Hepatocyte (in vitro differentiated cells): ENCODE results near the gene S100A8. TPM values are rescaled to one million over a fixed set of nuclear protein-coding genes. Genes with fewer than 3 reads are reported as not detected.

Source experiments
- DNase-seq: peaks from one replicate; pipeline ENCODE4 v3.0.0-alpha.2; 2016; ENCODE audit warnings: low spot score
- H2AFZ ChIP-seq: fragments of 200-600 bp; sonication (generic); 2 replicates; pipeline ENCODE4 v1.6.0; 2016; ENCODE audit warnings: antibody characterized with exemption, mild to moderate bottlenecking
- H3K27ac ChIP-seq: fragments of 200-600 bp; sonication (generic); 2 replicates; pipeline ENCODE4 v1.5.1; 2016; ENCODE audit warnings: mild to moderate bottlenecking
- H3K27me3 ChIP-seq: fragments of 200-600 bp; sonication (generic); 2 replicates; pipeline ENCODE4 v1.6.1; 2016
- H3K36me3 ChIP-seq: fragments of 200-600 bp; sonication (generic); replicated peaks from 2 replicates; pipeline ENCODE4 v1.5.1; 2016; ENCODE audit warnings: low read depth; ENCODE audit not compliant: insufficient read depth
- H3K4me1 ChIP-seq: fragments of 200-600 bp; sonication (generic); 2 replicates; pipeline ENCODE4 v1.5.1; 2016; ENCODE audit warnings: mild to moderate bottlenecking, moderate library complexity; ENCODE audit not compliant: insufficient read depth
- H3K4me2 ChIP-seq: fragments of 200-600 bp; sonication (generic); 2 replicates; pipeline ENCODE4 v1.6.0; 2016
- H3K4me3 ChIP-seq: fragments of 200-600 bp; sonication (generic); 2 replicates; pipeline ENCODE4 v1.5.1; 2016; ENCODE audit warnings: mild to moderate bottlenecking
- H3K79me2 ChIP-seq: fragments of 200-600 bp; sonication (generic); 2 replicates; pipeline ENCODE4 v1.6.0; 2017; ENCODE audit warnings: mild to moderate bottlenecking
- H3K9me2 ChIP-seq: fragments of 200-600 bp; sonication (generic); replicated peaks from 2 replicates; pipeline ENCODE4 v1.6.0; 2017; ENCODE audit warnings: mild to moderate bottlenecking; ENCODE audit not compliant: insufficient read depth
- H3K9me3 ChIP-seq: fragments of 200-600 bp; sonication (generic); 2 replicates; pipeline ENCODE4 v1.5.1; 2016; ENCODE audit warnings: low read depth, mild to moderate bottlenecking
- H4K20me1 ChIP-seq: fragments of 200-600 bp; sonication (generic); 2 replicates; pipeline ENCODE4 v1.6.0; 2016; ENCODE audit warnings: mild to moderate bottlenecking; ENCODE audit not compliant: insufficient read depth, poor library complexity, severe bottlenecking
- EZH2 ChIP-seq: fragments of 200-600 bp; sonication (generic); IDR thresholded peaks from 2 replicates; pipeline ENCODE4 v1.6.1; 2016; ENCODE audit warnings: antibody characterized with exemption, mild to moderate bottlenecking, borderline replicate concordance
- EZH2phosphoT487 ChIP-seq: fragments of 200-600 bp; sonication (generic); IDR thresholded peaks from one replicate; pipeline ENCODE4 v1.6.1; 2018; ENCODE audit warnings: antibody characterized with exemption, mild to moderate bottlenecking, low read depth, moderate library complexity; ENCODE audit not compliant: unreplicated experiment, severe bottlenecking
- WGBS: methylation state at CpG from one replicate; pipeline ENCODE4 v1.1.6; 2016; ENCODE audit warnings: low lambda C conversion rate; ENCODE audit errors: missing lambda C conversion rate; 5-methylcytosine and 5-hydroxymethylcytosine counted together
- polyA plus RNA-seq: library from polyadenylated mRNA; unstranded; fragments of >200 nt; fragmentation: Nextera tagmentation; extraction: Ambion mirVana; gene quantifications from 2 replicates; pipeline ENCODE4 v1.2.1, GENCODE V29; 2016
- total RNA-seq: library from RNA; depleted of rRNA; stranded (reverse); fragments of >200 nt; gene quantifications from 2 replicates; pipeline ENCODE4 v1.2.3, GENCODE V29; 2014
- TF ChIP-seq, protein P1 (sequence below): fragments of 200-600 bp; sonication (generic); IDR thresholded peaks from 2 replicates; pipeline ENCODE4 v1.5.1; 2016; ENCODE audit warnings: antibody characterized with exemption, mild to moderate bottlenecking; ENCODE audit not compliant: poor library complexity

S100A8 gene
- total and polyA plus RNA-seq, 2 experiments from 2014 or later = 0.70 to 2.2 TPM

GRCh38 chr1:153357076-153357852, 33.6 kb downstream of the S100A8 start:
- H3K4me1 ChIP-seq = no peaks in the 10 kb centered on the region
- DNase-seq = no peak
- H3K4me2 ChIP-seq = no peak overlapping the region
- no peak for TF ChIP-seq EZH2phosphoT487
- no peak for TF ChIP-seq EZH2
- TF ChIP-seq, protein P1, sequence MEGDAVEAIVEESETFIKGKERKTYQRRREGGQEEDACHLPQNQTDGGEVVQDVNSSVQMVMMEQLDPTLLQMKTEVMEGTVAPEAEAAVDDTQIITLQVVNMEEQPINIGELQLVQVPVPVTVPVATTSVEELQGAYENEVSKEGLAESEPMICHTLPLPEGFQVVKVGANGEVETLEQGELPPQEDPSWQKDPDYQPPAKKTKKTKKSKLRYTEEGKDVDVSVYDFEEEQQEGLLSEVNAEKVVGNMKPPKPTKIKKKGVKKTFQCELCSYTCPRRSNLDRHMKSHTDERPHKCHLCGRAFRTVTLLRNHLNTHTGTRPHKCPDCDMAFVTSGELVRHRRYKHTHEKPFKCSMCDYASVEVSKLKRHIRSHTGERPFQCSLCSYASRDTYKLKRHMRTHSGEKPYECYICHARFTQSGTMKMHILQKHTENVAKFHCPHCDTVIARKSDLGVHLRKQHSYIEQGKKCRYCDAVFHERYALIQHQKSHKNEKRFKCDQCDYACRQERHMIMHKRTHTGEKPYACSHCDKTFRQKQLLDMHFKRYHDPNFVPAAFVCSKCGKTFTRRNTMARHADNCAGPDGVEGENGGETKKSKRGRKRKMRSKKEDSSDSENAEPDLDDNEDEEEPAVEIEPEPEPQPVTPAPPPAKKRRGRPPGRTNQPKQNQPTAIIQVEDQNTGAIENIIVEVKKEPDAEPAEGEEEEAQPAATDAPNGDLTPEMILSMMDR = no peak
- H3K9me3 ChIP-seq = no peaks in the 10 kb centered on the region
- H3K79me2 ChIP-seq = no peaks in the 10 kb centered on the region
- WGBS = 76% methylated on average over 10 of the region's 10 CpGs
- no peaks in the 10 kb centered on the region for H3K9me2 ChIP-seq
- no peak overlapping the region for H3K27ac ChIP-seq
- no peaks in the 10 kb centered on the region for H3K36me3 ChIP-seq
- no peak overlapping the region for H2AFZ ChIP-seq
- H3K27me3 ChIP-seq = peaks cover 4% of the 10 kb centered on the region
- H3K4me3 ChIP-seq = no peak overlapping the region
- no peaks in the 10 kb centered on the region for H4K20me1 ChIP-seq

- TF ChIP-seq, protein P1 = no peak
- no peak for TF ChIP-seq EZH2
- TF ChIP-seq EZH2phosphoT487 = no peak
- H3K9me3 ChIP-seq = no peaks in the 10 kb centered on the region
- WGBS = 88% methylated on average over 8 of the region's 8 CpGs
- no peak overlapping the region for H3K4me3 ChIP-seq
- no peak overlapping the region for H3K4me2 ChIP-seq
- no peak overlapping the region for H2AFZ ChIP-seq
- H3K79me2 ChIP-seq = no peaks in the 10 kb centered on the region
- no peaks in the 10 kb centered on the region for H4K20me1 ChIP-seq
- H3K27ac ChIP-seq = no peak overlapping the region
- H3K4me1 ChIP-seq = no peaks in the 10 kb centered on the region
- H3K27me3 ChIP-seq = peaks cover 7% of the 10 kb centered on the region
- no peaks in the 10 kb centered on the region for H3K36me3 ChIP-seq
- DNase-seq = no peak
- H3K9me2 ChIP-seq = no peaks in the 10 kb centered on the region
Observed at GRCh38 chr1:153356392-153357075, 34.3 kb downstream of the S100A8 start.

DNA sequence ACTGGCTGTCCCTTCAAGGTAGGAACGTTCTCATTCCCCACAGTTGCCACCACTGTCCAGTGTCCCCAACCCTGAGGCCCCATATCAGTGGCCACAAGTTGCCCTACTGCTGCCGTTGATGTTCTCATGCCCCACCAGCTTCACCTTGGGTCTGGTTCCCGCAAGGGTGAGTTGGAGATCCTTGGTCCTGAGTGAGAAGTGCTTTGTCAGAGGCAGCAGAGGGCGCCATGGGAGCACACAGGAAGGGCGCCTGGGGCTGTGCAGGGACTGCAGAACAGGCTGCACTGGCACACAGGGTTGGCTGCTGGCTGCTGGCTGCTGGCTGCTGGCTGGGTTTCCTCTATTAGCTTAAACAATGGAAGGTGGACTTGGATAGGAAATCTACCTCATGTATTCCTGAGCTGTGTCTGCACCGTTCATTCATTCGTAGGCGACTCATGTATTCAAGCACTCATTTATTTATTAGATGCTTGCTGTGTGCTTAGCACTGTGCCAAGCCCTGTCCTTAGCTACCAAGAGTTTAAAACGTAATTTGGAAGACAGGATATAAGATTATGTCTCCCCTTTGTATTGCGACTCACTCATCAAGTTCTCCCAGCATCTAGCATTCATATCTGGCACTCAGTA, 35.3 kb downstream of the S100A8 start:
- Histone ChIP-seq H3K4me1 (no peaks in the 10 kb centered on the region), H4K20me1 (no peaks in the 10 kb centered on the region), H2AFZ (no peak overlapping the region), H3K27me3 (peaks cover 13% of the 10 kb centered on the region), H3K9me3 (no peaks in the 10 kb centered on the region), H3K9me2 (no peaks in the 10 kb centered on the region), H3K4me3 (no peak overlapping the region), H3K4me2 (no peak overlapping the region), H3K27ac (no peak overlapping the region), H3K36me3 (no peaks in the 10 kb centered on the region), H3K79me2 (no peaks in the 10 kb centered on the region)
- WGBS = 54% methylated on average over 10 of the region's 10 CpGs
- TF ChIP-seq EZH2 (no peak), EZH2phosphoT487 (no peak)
- TF ChIP-seq, protein P1 = peak; percentile 48
- peak; percentile 76 for DNase-seq
